Measurements from ENCODE around the gene CLCN7. TPM values are rescaled to one million over a fixed set of nuclear protein-coding genes. Genes with fewer than 3 reads are reported as not detected.

The CLCN7 gene
- total and polyA plus RNA-seq, 9 donors = 16.3 to 70.9 (median 54.4) TPM

- TF ChIP-seq CTCF (IDR thresholded peaks at IDR 0.05) (no peak), EP300 (IDR thresholded peaks at IDR 0.05) (no peak), POLR2A (IDR thresholded peaks at IDR 0.05) (no peak)
- Histone ChIP-seq H3K4me3 (no peak overlapping the region), H3K27me3 (no peaks in the 10 kb centered on the region), H3K27ac (no peak overlapping the region), H3K36me3 (no peaks in the 10 kb centered on the region), H3K9me3 (no peaks in the 10 kb centered on the region), H3K4me1 (ENCODE audit: insufficient read depth) (no peaks in the 10 kb centered on the region)
- intact Hi-C loops (cut with DNase I) = no loop called here
- 90 to 96% (median 92%) methylated on average over 17 of the region's 17 CpGs for WGBS, 3 donors
- no peak for DNase-seq
Measured at GRCh38 chr16:1519831-1520230, 45.0 kb upstream of the CLCN7 start.

- 87 to 95% (median 87%) methylated on average over 16 of the region's 16 CpGs for WGBS, 3 donors
- DNase-seq = no peak
- no peaks in the 10 kb centered on the region for H3K4me1 ChIP-seq (ENCODE audit: insufficient read depth)
- no peak overlapping the region for H3K27ac ChIP-seq
- intact Hi-C loops (cut with DNase I) = no loop called here
- H3K27me3 ChIP-seq = no peaks in the 10 kb centered on the region
- TF ChIP-seq POLR2A (IDR thresholded peaks at IDR 0.05) (no peak), EP300 (IDR thresholded peaks at IDR 0.05) (no peak), CTCF (IDR thresholded peaks at IDR 0.05) (no peak)
- no peaks in the 10 kb centered on the region for H3K9me3 ChIP-seq
- H3K36me3 ChIP-seq = no peaks in the 10 kb centered on the region
- H3K4me3 ChIP-seq = no peak overlapping the region
Measured at GRCh38 chr16:1518626-1519135, 43.9 kb upstream of the CLCN7 start.

GRCh38 chr16:1514507-1514906 is 39.7 kb upstream of the CLCN7 start:
- no peak for TF ChIP-seq EP300 (IDR thresholded peaks at IDR 0.05)
- no peak for TF ChIP-seq POLR2A (IDR thresholded peaks at IDR 0.05)
- no peak for TF ChIP-seq CTCF (IDR thresholded peaks at IDR 0.05)
- WGBS, 3 donors = 61 to 97% (median 97%) methylated on average over 3 of the region's 3 CpGs
- no peaks in the 10 kb centered on the region for H3K27me3 ChIP-seq
- DNase-seq = no peak
- intact Hi-C loops (cut with DNase I) = no loop called here
- no peak overlapping the region for H3K27ac ChIP-seq
- no peaks in the 10 kb centered on the region for H3K9me3 ChIP-seq
- H3K36me3 ChIP-seq = no peaks in the 10 kb centered on the region
- H3K4me1 ChIP-seq (ENCODE audit: insufficient read depth) = no peaks in the 10 kb centered on the region
- H3K4me3 ChIP-seq = no peak overlapping the region

GRCh38 chr16:1512774-1513173 is 37.9 kb upstream of the CLCN7 start:
- Histone ChIP-seq H3K36me3 (no peaks in the 10 kb centered on the region), H3K9me3 (no peaks in the 10 kb centered on the region), H3K4me3 (no peak overlapping the region), H3K27ac (no peak overlapping the region), H3K27me3 (no peaks in the 10 kb centered on the region), H3K4me1 (ENCODE audit: insufficient read depth) (no peaks in the 10 kb centered on the region)
- 78 to 85% (median 83%) methylated on average over 15 of the region's 15 CpGs for WGBS, 3 donors
- no peak for DNase-seq
- TF ChIP-seq EP300 (IDR thresholded peaks at IDR 0.05) = no peak
- TF ChIP-seq CTCF (IDR thresholded peaks at IDR 0.05) = no peak
- TF ChIP-seq POLR2A (IDR thresholded peaks at IDR 0.05) = no peak
- intact Hi-C loops (cut with DNase I) = no loop called here

Data from ovary (tissue), 9 donors.